K562 (cell line): ENCODE data around the gene PPP1R15B. TPM values are rescaled to one million over a fixed set of nuclear protein-coding genes. Genes with fewer than 3 reads are reported as not detected.
A peak's percentile ranks its signal among the peaks of the same experiment; 100 is the strongest.

ENCODE experiments used
- ARID3A ChIP-seq: IDR thresholded peaks from 2 replicates; pipeline ENCODE4 v1.6.1; 2012; ENCODE audit warnings: low read depth, low read length, improper control_type of control experiment, borderline replicate concordance
- ATF1 ChIP-seq, 2 experiments: fragments of 450-650 bp in 1 of 2; IDR thresholded peaks; 2 replicates each; pipeline ENCODE4 v1.6.1; 2016; ENCODE audit warnings: missing compliant biosample characterization in 1 of 2, missing genetic modification characterization in 1 of 2
- BCLAF1 ChIP-seq, 2 experiments: fragments of 450-650 bp in 1 of 2; IDR thresholded peaks; 2 replicates each; pipeline ENCODE4 v1.6.1; 2011 to 2017; ENCODE audit warnings: low read depth in 2 of 2, antibody characterized with exemption in 1 of 2, borderline replicate concordance in 1 of 2, low read length in 1 of 2, mild to moderate bottlenecking in 1 of 2, mixed read lengths in 1 of 2; ENCODE audit not compliant: control insufficient read depth in 1 of 2
- COPS2 ChIP-seq: fragments of 450-650 bp; conservative IDR thresholded peaks from 2 replicates; pipeline ENCODE4 v1.6.1; 2016; ENCODE audit warnings: mild to moderate bottlenecking, moderate library complexity
- DPF2 ChIP-seq: fragments of 450-650 bp; IDR thresholded peaks from 2 replicates; pipeline ENCODE4 v1.6.1; 2016
- FOSL1 ChIP-seq: fragments of 200-800 bp; sonication (Bioruptor generic); conservative IDR thresholded peaks from 2 replicates; pipeline ENCODE4 v1.6.1; 2016; ENCODE audit warnings: missing genetic modification characterization, missing compliant biosample characterization
- KAT2B ChIP-seq: IDR thresholded peaks from one replicate; pipeline ENCODE4 v1.6.1; 2012; ENCODE audit warnings: low read depth, mild to moderate bottlenecking, control low read depth, inconsistent platforms, low read length, moderate library complexity
- MAFF ChIP-seq: IDR thresholded peaks from 2 replicates; pipeline ENCODE4 v1.6.1; 2012; ENCODE audit warnings: low read length, improper control_type of control experiment
- PHB2 ChIP-seq: fragments of 450-650 bp; IDR thresholded peaks from 2 replicates; pipeline ENCODE4 v1.6.1; 2017; ENCODE audit warnings: low read depth
- SUPT5H ChIP-seq: fragments of 450-650 bp; IDR thresholded peaks from 2 replicates; pipeline ENCODE4 v1.6.1; 2016
- TEAD1 ChIP-seq, 2 experiments: fragments of 450-650 bp in 1 of 2; sonication (generic) in 1 of 2; formaldehyde crosslinking; IDR thresholded peaks; 2 replicates each; pipeline versions ENCODE4 v1.4.0 to v1.8.0; 2020 to 2022; ENCODE audit warnings: mild to moderate bottlenecking in 2 of 2, missing genetic modification reagents in 1 of 2
- ZNF311 ChIP-seq: fragments of 250-450 bp; sonication (Bioruptor Pico); IDR thresholded peaks from 2 replicates; pipeline ENCODE4 v1.4.0; 2020; ENCODE audit warnings: mild to moderate bottlenecking, moderate library complexity
- polyA plus RNA-seq, 8 experiments: library from polyadenylated mRNA; depleted of rRNA in 4 of 8; stranded (reverse) in 5 of 8; unstranded in 3 of 8; fragments of >200 nt; fragmentation: Nextera tagmentation in 2 of 8; fragmentation: Illumina TruSeq in 1 of 8; extraction: Ambion mirVana in 2 of 8; extraction: Trizol in 1 of 8; gene quantifications; 2 replicates each; pipeline versions ENCODE4 v1.2.1 to v1.2.3, GENCODE V29; 2011 to 2014; ENCODE audit warnings: inconsistent platforms in 1 of 8, missing spikeins in 1 of 8
- total RNA-seq, 7 experiments: library from RNA; depleted of rRNA in 6 of 7; stranded (reverse); fragments of >200 nt in 6 of 7; fragmentation: Illumina TruSeq in 2 of 7; extraction: Trizol in 2 of 7; gene quantifications; 2 replicates each; pipeline versions ENCODE4 v1.2.1 to v1.2.3, GENCODE V29; 2011 to 2021; ENCODE audit warnings: low replicate concordance in 1 of 7
- TF ChIP-seq, protein P1 (sequence below): sonication (generic); formaldehyde crosslinking; IDR thresholded peaks from 2 replicates; pipeline ENCODE4 v1.8.1; 2023; ENCODE audit warnings: mild to moderate bottlenecking, missing genetic modification reagents
- TF ChIP-seq, protein P2 (sequence below): fragments of 250-450 bp; sonication (Bioruptor Pico); IDR thresholded peaks from 2 replicates; pipeline ENCODE4 v1.8.0; 2021; ENCODE audit warnings: mild to moderate bottlenecking, moderate library complexity

PPP1R15B gene
- total and polyA plus RNA-seq, 9 of the 15 experiments (the other 6 are each of a cell fraction or from before 2014, with no cell fraction given) = 17.0 to 48.1 (median 30.8) TPM

- TF ChIP-seq ARID3A = no peak
- no peak for TF ChIP-seq COPS2
- no peak for TF ChIP-seq PHB2
- TF ChIP-seq, protein P1, sequence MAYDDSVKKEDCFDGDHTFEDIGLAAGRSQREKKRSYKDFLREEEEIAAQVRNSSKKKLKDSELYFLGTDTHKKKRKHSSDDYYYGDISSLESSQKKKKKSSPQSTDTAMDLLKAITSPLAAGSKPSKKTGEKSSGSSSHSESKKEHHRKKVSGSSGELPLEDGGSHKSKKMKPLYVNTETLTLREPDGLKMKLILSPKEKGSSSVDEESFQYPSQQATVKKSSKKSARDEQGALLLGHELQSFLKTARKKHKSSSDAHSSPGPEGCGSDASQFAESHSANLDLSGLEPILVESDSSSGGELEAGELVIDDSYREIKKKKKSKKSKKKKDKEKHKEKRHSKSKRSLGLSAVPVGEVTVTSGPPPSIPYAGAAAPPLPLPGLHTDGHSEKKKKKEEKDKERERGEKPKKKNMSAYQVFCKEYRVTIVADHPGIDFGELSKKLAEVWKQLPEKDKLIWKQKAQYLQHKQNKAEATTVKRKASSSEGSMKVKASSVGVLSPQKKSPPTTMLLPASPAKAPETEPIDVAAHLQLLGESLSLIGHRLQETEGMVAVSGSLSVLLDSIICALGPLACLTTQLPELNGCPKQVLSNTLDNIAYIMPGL (CRISPR knock-in tag) = no peak
- TF ChIP-seq DPF2 = no peak
- no peak for TF ChIP-seq BCLAF1 (IDR thresholded peaks at IDR 0.05; ENCODE audit: borderline replicate concordance in 1 of 2, control insufficient read depth in 1 of 2, low read depth in 2 of 2, low read length in 1 of 2)
- TF ChIP-seq KAT2B = no peak
- no peak for TF ChIP-seq ATF1 (CRISPR knock-in tag; IDR thresholded peaks at IDR 0.05)
- TF ChIP-seq ATF1 (tag; IDR thresholded peaks at IDR 0.05) = no peak
- TF ChIP-seq, protein P2, sequence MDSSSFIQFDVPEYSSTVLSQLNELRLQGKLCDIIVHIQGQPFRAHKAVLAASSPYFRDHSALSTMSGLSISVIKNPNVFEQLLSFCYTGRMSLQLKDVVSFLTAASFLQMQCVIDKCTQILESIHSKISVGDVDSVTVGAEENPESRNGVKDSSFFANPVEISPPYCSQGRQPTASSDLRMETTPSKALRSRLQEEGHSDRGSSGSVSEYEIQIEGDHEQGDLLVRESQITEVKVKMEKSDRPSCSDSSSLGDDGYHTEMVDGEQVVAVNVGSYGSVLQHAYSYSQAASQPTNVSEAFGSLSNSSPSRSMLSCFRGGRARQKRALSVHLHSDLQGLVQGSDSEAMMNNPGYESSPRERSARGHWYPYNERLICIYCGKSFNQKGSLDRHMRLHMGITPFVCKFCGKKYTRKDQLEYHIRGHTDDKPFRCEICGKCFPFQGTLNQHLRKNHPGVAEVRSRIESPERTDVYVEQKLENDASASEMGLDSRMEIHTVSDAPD = no peak
- TF ChIP-seq MAFF = no peak
- no peak for TF ChIP-seq ZNF311
- peak in 1 of 2 experiments; percentile 48; a peak in 1 of 4 replicates for TF ChIP-seq TEAD1 (CRISPR knock-in tag; IDR thresholded peaks at IDR 0.05)
- TF ChIP-seq FOSL1 (tag) = no peak
- no peak for TF ChIP-seq SUPT5H
These were observed 13.2 kb downstream of the PPP1R15B start (continued) for GRCh38 chr1:204398197-204399125.
